CD4-positive, alpha-beta T cell (primary cell): ENCODE measurements around the gene PLEK. TPM values are rescaled to one million over a fixed set of nuclear protein-coding genes. Genes with fewer than 3 reads are reported as not detected.

ENCODE experiments used
- ATAC-seq: fragments of 200-7000 bp; cut with Tn5 transposase; one replicate; pipeline ENCODE4 v1.10.0; 2022; ENCODE audit warnings: mild to moderate bottlenecking; ENCODE audit not compliant: poor library complexity
- CTCF ChIA-PET: fragments of 350-600 bp; sonication (Branson Sonifier 250); formaldehyde crosslinking; loops from one replicate; lab custom pipeline; 2021; ENCODE audit warnings: antibody characterized with exemption, inconsistent platforms; lab: Charles Lee
- POLR2A ChIA-PET: fragments of 350-600 bp; sonication (Branson Sonifier 250); formaldehyde crosslinking; loops from one replicate; lab custom pipeline; 2021; ENCODE audit warnings: antibody characterized with exemption, inconsistent platforms; lab: Charles Lee
- DNase-seq, 14 experiments: peaks; one replicate each; pipeline ENCODE4 v3.0.0-alpha.2; 2013 to 2020; ENCODE audit warnings: mixed read lengths in 2 of 14
- H3K27ac ChIP-seq, 2 donors: one replicate each; pipeline versions ENCODE4 v1.5.1 to v1.7.0; 2013; ENCODE audit warnings: low read length in 2 of 2, low read depth in 1 of 2, mild to moderate bottlenecking in 1 of 2
- H3K27me3 ChIP-seq, 2 experiments: 1 replicate in 1 of 2; 2 replicates in 1 of 2; pipeline versions ENCODE4 v1.6.1 to v1.7.0; 2013; ENCODE audit warnings: low read length in 2 of 2, control low read depth in 1 of 2, mild to moderate bottlenecking in 1 of 2, moderate library complexity in 1 of 2; ENCODE audit not compliant: insufficient read depth in 2 of 2, control insufficient read depth in 1 of 2
- H3K36me3 ChIP-seq: one replicate; pipeline ENCODE4 v1.6.1; 2013; ENCODE audit warnings: low read length, control low read depth; ENCODE audit not compliant: insufficient read depth
- H3K4me1 ChIP-seq: one replicate; pipeline ENCODE4 v1.6.1; 2013; ENCODE audit warnings: low read length, control low read depth; ENCODE audit not compliant: insufficient read depth
- H3K4me3 ChIP-seq: one replicate; pipeline ENCODE4 v1.5.1; 2013; ENCODE audit warnings: mild to moderate bottlenecking, low read length, moderate library complexity
- H3K9me3 ChIP-seq, 2 experiments: 1 replicate in 1 of 2; 2 replicates in 1 of 2; pipeline versions ENCODE4 v1.6.1 to v1.7.0; 2013; ENCODE audit warnings: low read length in 2 of 2, mild to moderate bottlenecking in 2 of 2, control low read depth in 1 of 2, moderate library complexity in 1 of 2; ENCODE audit not compliant: control insufficient read depth in 1 of 2, insufficient read depth in 1 of 2
- H3K27ac Mint-ChIP-seq: one replicate; pipeline ENCODE4 v1.8.0; 2020; ENCODE audit warnings: mixed read lengths
- H3K27me3 Mint-ChIP-seq: one replicate; pipeline ENCODE4 v1.8.0; 2021; ENCODE audit warnings: mixed read lengths
- H3K36me3 Mint-ChIP-seq: one replicate; pipeline ENCODE4 v1.8.0; 2021; ENCODE audit warnings: low read depth, mixed read lengths
- H3K4me1 Mint-ChIP-seq: one replicate; pipeline ENCODE4 v1.8.0; 2021; ENCODE audit warnings: low read depth, mixed read lengths
- H3K4me3 Mint-ChIP-seq: one replicate; pipeline ENCODE4 v1.8.0; 2020; ENCODE audit warnings: mild to moderate bottlenecking, mixed read lengths
- H3K9me3 Mint-ChIP-seq: one replicate; pipeline ENCODE4 v1.8.0; 2020; ENCODE audit warnings: mixed read lengths
- intact Hi-C, 2 experiments: fragments of 100-400 bp; cut with DNase I in 1 of 2; cut with micrococcal nuclease in 1 of 2; formaldehyde crosslinking; loops; one replicate each; pipeline versions ENCODE4 v1.15.1 to v1.9.0; 2023 to 2025; cut with DNase I, micrococcal nuclease
- total RNA-seq, 174 experiments: library from RNA in 2 of 174; stranded (reverse) in 2 of 174; gene quantifications; one replicate each; pipeline ENCODE4 v1.2.3 and lab custom pipeline; 2021 to 2026
- TF ChIP-seq, protein P1 (sequence below): fragments of 200-600 bp; IDR thresholded peaks from one replicate; pipeline ENCODE4 v1.8.0; 2022; ENCODE audit warnings: antibody characterized with exemption, mild to moderate bottlenecking

Gene PLEK
- total RNA-seq, 2 experiments from 2014 or later, result 5.3 to 6.3 TPM

DNA sequence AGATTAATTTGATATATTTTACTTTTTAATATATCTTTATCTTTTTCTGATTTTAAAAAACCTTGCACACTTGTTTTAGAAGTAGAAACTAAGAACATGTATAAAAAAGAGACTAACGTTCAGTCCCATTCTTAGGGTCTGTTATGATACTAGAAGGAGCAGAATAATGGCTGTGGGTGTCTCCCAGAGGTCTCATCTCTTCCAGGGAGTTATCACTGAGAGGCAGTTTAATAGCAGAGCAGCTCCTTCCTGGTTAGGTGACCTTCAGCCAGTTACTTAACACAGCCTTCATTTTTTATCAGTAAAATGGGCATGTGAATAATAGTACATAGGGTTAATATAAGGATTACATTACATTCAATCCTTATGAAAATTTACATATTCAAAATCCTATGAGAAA lies 61.4 kb downstream of the PLEK start:
- no peak for ATAC-seq
- CTCF ChIA-PET, result interaction anchor here (0.7 to 1.2 kb wide), 2 partner anchors 11 to 15 kb away, joined by 3 read pairs; no protein-coding TSS in a partner anchor
- Histone ChIP-seq H3K36me3 (no peaks in the 10 kb centered on the region), H3K9me3 (no peaks in the 10 kb centered on the region), H3K27ac (peak overlapping the region in 1 of 2 donors; percentile 53), H3K4me3 (no peak overlapping the region), H3K27me3 (no peaks in the 10 kb centered on the region), H3K4me1 (peaks cover 43% of the 10 kb centered on the region)
- Mint-ChIP-seq H3K36me3 (no peaks in the 10 kb centered on the region), H3K4me1 (peaks cover 8% of the 10 kb centered on the region), H3K27ac (peak overlapping the region; percentile 79), H3K4me3 (no peak overlapping the region), H3K9me3 (no peaks in the 10 kb centered on the region), H3K27me3 (no peaks in the 10 kb centered on the region)
- intact Hi-C loops, result no loop called here
- no peak for DNase-seq
- POLR2A ChIA-PET, result interaction anchor here (0.5 kb wide), 1 partner anchor 14 kb away, joined by 3 read pairs; no protein-coding TSS in a partner anchor
- TF ChIP-seq, protein P1, sequence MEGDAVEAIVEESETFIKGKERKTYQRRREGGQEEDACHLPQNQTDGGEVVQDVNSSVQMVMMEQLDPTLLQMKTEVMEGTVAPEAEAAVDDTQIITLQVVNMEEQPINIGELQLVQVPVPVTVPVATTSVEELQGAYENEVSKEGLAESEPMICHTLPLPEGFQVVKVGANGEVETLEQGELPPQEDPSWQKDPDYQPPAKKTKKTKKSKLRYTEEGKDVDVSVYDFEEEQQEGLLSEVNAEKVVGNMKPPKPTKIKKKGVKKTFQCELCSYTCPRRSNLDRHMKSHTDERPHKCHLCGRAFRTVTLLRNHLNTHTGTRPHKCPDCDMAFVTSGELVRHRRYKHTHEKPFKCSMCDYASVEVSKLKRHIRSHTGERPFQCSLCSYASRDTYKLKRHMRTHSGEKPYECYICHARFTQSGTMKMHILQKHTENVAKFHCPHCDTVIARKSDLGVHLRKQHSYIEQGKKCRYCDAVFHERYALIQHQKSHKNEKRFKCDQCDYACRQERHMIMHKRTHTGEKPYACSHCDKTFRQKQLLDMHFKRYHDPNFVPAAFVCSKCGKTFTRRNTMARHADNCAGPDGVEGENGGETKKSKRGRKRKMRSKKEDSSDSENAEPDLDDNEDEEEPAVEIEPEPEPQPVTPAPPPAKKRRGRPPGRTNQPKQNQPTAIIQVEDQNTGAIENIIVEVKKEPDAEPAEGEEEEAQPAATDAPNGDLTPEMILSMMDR, result no peak

DNA sequence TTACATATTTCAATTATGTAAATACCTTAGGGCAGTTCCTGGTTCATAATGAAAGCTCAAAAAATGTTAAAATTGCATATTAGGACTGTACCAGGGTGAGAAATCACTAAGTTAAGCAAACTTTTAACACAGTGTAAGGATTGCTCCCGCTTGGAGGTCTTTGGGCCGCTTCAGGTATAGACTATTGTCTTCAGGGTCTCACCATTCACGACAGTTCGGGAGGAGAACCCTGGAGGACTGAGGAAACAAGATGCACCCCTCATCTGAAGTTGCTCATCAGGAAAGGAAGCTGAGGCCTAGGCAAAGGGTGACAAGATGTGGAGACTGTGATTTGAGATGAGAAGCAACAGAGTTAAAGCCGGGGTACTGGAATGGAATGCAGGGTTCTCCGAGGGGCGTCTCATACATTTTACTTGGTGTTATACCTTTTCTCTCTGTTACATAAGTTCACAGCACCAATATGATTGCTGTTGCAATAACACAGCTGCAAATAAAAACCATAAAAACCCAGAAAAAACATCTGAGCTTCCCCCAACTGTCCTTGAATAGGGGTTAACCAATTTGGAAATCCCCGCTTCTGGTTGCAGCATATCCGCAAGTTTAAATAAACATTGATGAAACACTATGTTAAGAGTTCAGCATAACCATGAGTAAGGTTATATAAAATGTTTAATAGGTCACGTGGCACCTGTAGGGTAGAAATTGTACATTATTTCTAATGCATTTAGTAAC lies 61.9 kb downstream of the PLEK start:
- H3K4me3 Mint-ChIP-seq, result peak overlapping the region; percentile 13
- H3K27ac Mint-ChIP-seq, result peak overlapping the region; percentile 79
- peaks cover 43% of the 10 kb centered on the region for H3K4me1 ChIP-seq
- H3K4me1 Mint-ChIP-seq, result peaks cover 8% of the 10 kb centered on the region
- CTCF ChIA-PET, result interaction anchor here (1.2 kb wide), 1 partner anchor 14 kb away, joined by 3 read pairs; no protein-coding TSS in a partner anchor
- TF ChIP-seq, protein P1, result no peak
- H3K9me3 ChIP-seq, result no peaks in the 10 kb centered on the region
- H3K27me3 ChIP-seq, result no peaks in the 10 kb centered on the region
- no peak overlapping the region for H3K4me3 ChIP-seq
- no peaks in the 10 kb centered on the region for H3K36me3 Mint-ChIP-seq
- peak overlapping the region in 1 of 2 donors; percentile 53 for H3K27ac ChIP-seq
- no peaks in the 10 kb centered on the region for H3K27me3 Mint-ChIP-seq
- H3K36me3 ChIP-seq, result no peaks in the 10 kb centered on the region
- peak in 3 of 14 experiments; percentile 70 to 77 (median 71) for DNase-seq
- ATAC-seq, result peak; percentile 70
- POLR2A ChIA-PET, result interaction anchor here (0.5 to 0.7 kb wide), 2 partner anchors 13 to 270 kb away, joined by 3 read pairs; partner anchors contain the start of gene PNO1
- no peaks in the 10 kb centered on the region for H3K9me3 Mint-ChIP-seq
- intact Hi-C loops, result no loop called here

GRCh38 chr2:68428126-68428525 lies 63.0 kb downstream of the PLEK start:
- H3K27ac ChIP-seq, result peak overlapping the region in 1 of 2 donors; percentile 53
- H3K27ac Mint-ChIP-seq, result no peak overlapping the region
- POLR2A ChIA-PET, result no interaction called here

More at GRCh38 chr2:68428126-68428525, 63.0 kb downstream of the PLEK start:
- no peaks in the 10 kb centered on the region for H3K36me3 ChIP-seq
- TF ChIP-seq, protein P1, result no peak
- DNase-seq, result no peak
- Mint-ChIP-seq H3K4me3 (no peak overlapping the region), H3K27me3 (no peaks in the 10 kb centered on the region), H3K9me3 (no peaks in the 10 kb centered on the region), H3K36me3 (no peaks in the 10 kb centered on the region), H3K4me1 (peaks cover 8% of the 10 kb centered on the region)
- no peaks in the 10 kb centered on the region for H3K9me3 ChIP-seq
- no peaks in the 10 kb centered on the region for H3K27me3 ChIP-seq
- intact Hi-C loops, result no loop called here
- H3K4me1 ChIP-seq, result peaks cover 42% of the 10 kb centered on the region
- no peak for ATAC-seq
- no peak overlapping the region for H3K4me3 ChIP-seq
- CTCF ChIA-PET, result no interaction called here
